Trophoblast cell (in vitro differentiated cells and primary cell): Measurements from ENCODE around the gene APOF.

Experiments
- DNase-seq, 2 donors: peaks; one replicate each; pipeline ENCODE4 v3.0.0-alpha.2; 2016
- H2AFZ ChIP-seq: 2 replicates; pipeline ENCODE4 v1.6.1; 2013; ENCODE audit warnings: low read length, moderate library complexity, mild to moderate bottlenecking; ENCODE audit not compliant: insufficient read depth, poor library complexity
- H2AK5ac ChIP-seq: 2 replicates; pipeline ENCODE4 v1.6.1; 2013; ENCODE audit warnings: mild to moderate bottlenecking, low read length
- H2BK120ac ChIP-seq: 2 replicates; pipeline ENCODE4 v1.6.1; 2013; ENCODE audit warnings: low read length, mild to moderate bottlenecking, moderate library complexity; ENCODE audit not compliant: insufficient read depth, poor library complexity
- H2BK12ac ChIP-seq: 2 replicates; pipeline ENCODE4 v1.6.1; 2013; ENCODE audit warnings: mild to moderate bottlenecking, low read length, moderate library complexity
- H2BK5ac ChIP-seq: 2 replicates; pipeline ENCODE4 v1.6.1; 2013; ENCODE audit warnings: low read length, low read depth, moderate library complexity, mild to moderate bottlenecking; ENCODE audit not compliant: poor library complexity
- H3K14ac ChIP-seq: 2 replicates; pipeline ENCODE4 v1.6.1; 2013; ENCODE audit warnings: mild to moderate bottlenecking, low read length
- H3K18ac ChIP-seq: 2 replicates; pipeline ENCODE4 v1.6.1; 2013; ENCODE audit warnings: mild to moderate bottlenecking, low read length
- H3K23ac ChIP-seq: 2 replicates; pipeline ENCODE4 v1.6.1; 2013; ENCODE audit warnings: low read length
- H3K27ac ChIP-seq: 2 replicates; pipeline ENCODE4 v1.5.1; 2013; ENCODE audit warnings: low read depth, mild to moderate bottlenecking, inconsistent platforms, low read length, moderate library complexity
- H3K27me3 ChIP-seq: 2 replicates; pipeline ENCODE4 v1.6.1; 2013; ENCODE audit warnings: inconsistent platforms, mild to moderate bottlenecking, low read length, moderate library complexity; ENCODE audit not compliant: insufficient read depth
- H3K36me3 ChIP-seq, 2 experiments: 1 replicate in 1 of 2; 2 replicates in 1 of 2; pipeline ENCODE4 v1.6.1; 2013; ENCODE audit warnings: low read length in 2 of 2, mild to moderate bottlenecking in 2 of 2, moderate library complexity in 1 of 2; ENCODE audit not compliant: insufficient read depth in 2 of 2, control insufficient read depth in 1 of 2
- H3K4ac ChIP-seq: 2 replicates; pipeline ENCODE4 v1.6.1; 2013; ENCODE audit warnings: low read depth, mild to moderate bottlenecking, low read length, moderate library complexity
- H3K4me1 ChIP-seq, 2 experiments: 1 replicate in 1 of 2; 2 replicates in 1 of 2; pipeline ENCODE4 v1.6.1; 2013; ENCODE audit warnings: low read length in 2 of 2, mild to moderate bottlenecking in 2 of 2, moderate library complexity in 1 of 2; ENCODE audit not compliant: insufficient read depth in 2 of 2, control insufficient read depth in 1 of 2
- H3K4me2 ChIP-seq: 2 replicates; pipeline ENCODE4 v1.6.1; 2013; ENCODE audit warnings: inconsistent platforms, mild to moderate bottlenecking, low read length, moderate library complexity
- H3K4me3 ChIP-seq: 2 replicates; pipeline ENCODE4 v1.5.1; 2013; ENCODE audit warnings: mild to moderate bottlenecking, low read depth, low read length, inconsistent platforms
- H3K79me1 ChIP-seq: one replicate; pipeline ENCODE4 v1.6.1; 2013; ENCODE audit warnings: low read length
- H3K79me2 ChIP-seq: 2 replicates; pipeline ENCODE4 v1.6.1; 2013; ENCODE audit warnings: low read length, mild to moderate bottlenecking; ENCODE audit not compliant: control insufficient read depth, insufficient read depth, poor library complexity
- H3K9ac ChIP-seq: 2 replicates; pipeline ENCODE4 v1.6.1; 2013; ENCODE audit warnings: mild to moderate bottlenecking, low read length
- H3K9me3 ChIP-seq: 2 replicates; pipeline ENCODE4 v1.6.1; 2013; ENCODE audit warnings: low read depth, mild to moderate bottlenecking, control low read depth, inconsistent platforms, low read length; ENCODE audit not compliant: insufficient read depth
- H4K12ac ChIP-seq: 2 replicates; pipeline ENCODE4 v1.6.1; 2013; ENCODE audit warnings: low read depth, mild to moderate bottlenecking, low read length, moderate library complexity
- H4K8ac ChIP-seq: 2 replicates; pipeline ENCODE4 v1.6.1; 2013; ENCODE audit warnings: low read depth, mild to moderate bottlenecking, low read length, moderate library complexity
- H4K91ac ChIP-seq: one replicate; pipeline ENCODE4 v1.6.1; 2013; ENCODE audit warnings: low read depth, mild to moderate bottlenecking, low read length, moderate library complexity
- WGBS: extraction: QIAGEN DNeasy Blood & Tissue Kit; methylation state at CpG from one replicate; pipeline ENCODE4 v1.1.7; 2013; ENCODE audit warnings: missing lambda C conversion rate; ENCODE audit not compliant: insufficient read length, insufficient coverage; ENCODE audit errors: extremely low coverage; 5-methylcytosine and 5-hydroxymethylcytosine counted together

The APOF gene

GRCh38 chr12:56361487-56362129, 1.0 kb downstream of the APOF start:
- Histone ChIP-seq H3K4me2 (no peak overlapping the region), H3K79me1 (peaks cover 5% of the 10 kb centered on the region), H2BK120ac (no peak overlapping the region), H3K9ac (no peak overlapping the region), H3K27me3 (no peaks in the 10 kb centered on the region), H2AK5ac (no peak overlapping the region), H3K4me1 (no peaks in the 10 kb centered on the region), H3K14ac (no peak overlapping the region), H2BK5ac (no peak overlapping the region), H3K79me2 (peaks cover 5% of the 10 kb centered on the region), H2AFZ (no peak overlapping the region), H3K9me3 (no peaks in the 10 kb centered on the region), H4K12ac (no peak overlapping the region), H3K23ac (no peak overlapping the region), H3K4me3 (no peak overlapping the region), H4K8ac (no peak overlapping the region), H4K91ac (no peak overlapping the region), H3K18ac (no peak overlapping the region), H3K27ac (no peak overlapping the region), H2BK12ac (no peak overlapping the region), H3K4ac (no peak overlapping the region), H3K36me3 (no peaks in the 10 kb centered on the region)
- DNase-seq, result no peak
- WGBS, result no CpG with 5 or more reads among the region's 8 CpGs

- no peaks in the 10 kb centered on the region for H3K27me3 ChIP-seq
- no peaks in the 10 kb centered on the region for H3K4me1 ChIP-seq
- H2AK5ac ChIP-seq, result no peak within 1 kb of the TSS
- peak within 1 kb of the TSS; percentile 47 for H2BK5ac ChIP-seq
- peak within 1 kb of the TSS; percentile 53 for H3K18ac ChIP-seq
- H4K8ac ChIP-seq, result peak within 1 kb of the TSS; percentile 89
- peaks cover 5% of the 10 kb centered on the region for H3K79me2 ChIP-seq
- peak within 1 kb of the TSS; percentile 66 for H3K4me2 ChIP-seq
- peaks cover 9 to 13% of the 10 kb centered on the region in 2 experiments for H3K36me3 ChIP-seq
- no peak within 1 kb of the TSS for H3K23ac ChIP-seq
- peak within 1 kb of the TSS; percentile 74 for H3K27ac ChIP-seq
- H3K14ac ChIP-seq, result peak within 1 kb of the TSS; percentile 70
- H3K4me3 ChIP-seq, result peak within 1 kb of the TSS; percentile 90
- peaks cover 5% of the 10 kb centered on the region for H3K79me1 ChIP-seq
- peak within 1 kb of the TSS; percentile 86 for H2AFZ ChIP-seq
- WGBS, result no CpG with 5 or more reads among the region's 54 CpGs
- H4K91ac ChIP-seq, result peak within 1 kb of the TSS; percentile 71
- peak within 1 kb of the TSS; percentile 26 for H3K4ac ChIP-seq
- H4K12ac ChIP-seq, result peak within 1 kb of the TSS; percentile 76
- H2BK12ac ChIP-seq, result no peak within 1 kb of the TSS
- peaks cover 1% of the 10 kb centered on the region for H3K9me3 ChIP-seq
- DNase-seq, result peak; percentile 100
- peak within 1 kb of the TSS; percentile 88 for H3K9ac ChIP-seq
- peak within 1 kb of the TSS; percentile 64 for H2BK120ac ChIP-seq
Measured at GRCh38 chr12:56359851-56360767, 2.5 kb downstream of the APOF start, which contains the start of gene STAT2. Gene STAT2 (minus strand): TSS chr12:56360107. CDS start chr12:56356571, 3,536 bp downstream.

DNA sequence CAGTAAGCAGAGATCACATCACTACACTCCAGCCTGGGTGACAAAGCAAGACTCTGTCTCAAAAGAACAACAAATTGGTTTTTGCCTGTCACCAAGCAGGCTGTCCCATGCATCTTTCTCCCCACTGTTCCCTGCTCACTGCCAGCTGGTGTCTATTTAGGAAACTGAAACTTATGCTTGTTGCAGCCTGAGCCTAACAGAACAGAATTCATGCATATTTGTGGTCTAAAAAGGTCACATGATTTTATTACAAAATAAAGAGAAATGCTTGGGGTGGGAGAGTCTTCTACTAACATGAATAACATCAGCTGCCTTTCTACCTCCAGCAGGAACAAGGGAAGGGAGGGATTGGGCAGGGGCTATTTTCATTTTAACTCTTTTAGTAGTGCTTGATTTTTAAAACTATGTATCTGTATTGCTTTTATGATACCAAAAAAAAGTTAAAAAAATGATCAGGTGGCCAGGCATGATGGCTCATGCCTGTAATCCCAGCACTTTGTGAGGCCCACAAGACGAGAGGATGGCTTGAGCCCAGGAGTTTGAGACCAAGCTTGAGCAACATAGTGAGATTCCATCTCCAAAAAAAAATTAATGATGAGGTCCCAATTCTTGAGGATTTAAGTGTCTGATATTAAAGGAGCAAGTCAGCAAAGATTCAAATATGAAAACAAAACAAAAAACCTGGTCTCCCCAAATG, 3.7 kb downstream of the APOF start:
- Histone ChIP-seq H4K12ac (no peak overlapping the region), H2AFZ (no peak overlapping the region), H2AK5ac (no peak overlapping the region), H4K8ac (no peak overlapping the region), H3K27ac (no peak overlapping the region), H3K18ac (no peak overlapping the region), H4K91ac (no peak overlapping the region), H3K9me3 (peaks cover 1% of the 10 kb centered on the region), H3K36me3 (peaks cover 20 to 24% of the 10 kb centered on the region in 2 experiments), H3K4ac (no peak overlapping the region), H2BK5ac (no peak overlapping the region), H3K9ac (no peak overlapping the region), H3K4me1 (no peaks in the 10 kb centered on the region), H3K14ac (no peak overlapping the region), H3K27me3 (no peaks in the 10 kb centered on the region), H3K4me2 (peak overlapping the region; percentile 59), H2BK12ac (no peak overlapping the region), H2BK120ac (no peak overlapping the region), H3K23ac (no peak overlapping the region), H3K79me1 (peaks cover 5% of the 10 kb centered on the region), H3K4me3 (no peak overlapping the region), H3K79me2 (peaks cover 5% of the 10 kb centered on the region)
- peak in 1 of 2 donors; percentile 48 for DNase-seq
- no CpG with 5 or more reads among the region's 1 CpG for WGBS

GRCh38 chr12:56351325-56351724, 11.3 kb downstream of the APOF start:
- Histone ChIP-seq H3K4me1 (peaks cover 5% of the 10 kb centered on the region in 2 experiments), H3K79me1 (peaks cover 5% of the 10 kb centered on the region), H3K79me2 (no peaks in the 10 kb centered on the region), H3K9me3 (peaks cover 1% of the 10 kb centered on the region), H3K27ac (peak overlapping the region; percentile 82), H2BK5ac (no peak overlapping the region), H3K14ac (no peak overlapping the region), H4K12ac (no peak overlapping the region), H3K23ac (no peak overlapping the region), H3K27me3 (no peaks in the 10 kb centered on the region), H2BK12ac (no peak overlapping the region), H2BK120ac (no peak overlapping the region), H3K36me3 (peaks cover 56 to 65% of the 10 kb centered on the region in 2 experiments), H3K4ac (no peak overlapping the region), H3K4me2 (no peak overlapping the region), H3K4me3 (no peak overlapping the region), H3K18ac (no peak overlapping the region), H2AFZ (no peak overlapping the region), H4K91ac (no peak overlapping the region), H4K8ac (no peak overlapping the region), H3K9ac (no peak overlapping the region), H2AK5ac (no peak overlapping the region)
- DNase-seq, result peak in 1 of 2 donors; percentile 37
- no CpG with 5 or more reads among the region's 2 CpGs for WGBS
